ENCODE data around the gene GALNT9.

The GALNT9 gene

GRCh38 chr12:132204793-132205270, 124.6 kb downstream of the GALNT9 start:
- Histone ChIP-seq H3K9me3 (ENCODE audit: control insufficient read depth in 1 of 2, low read length in 2 of 2) (no peaks in the 10 kb centered on the region), H3K4me3 (ENCODE audit: low read depth in 1 of 2, low read length in 2 of 2) (no peak overlapping the region), H3K27me3 (ENCODE audit: control insufficient read depth in 1 of 2, insufficient read depth in 2 of 2, low read length in 2 of 2) (peaks cover 16 to 17% of the 10 kb centered on the region in 2 donors), H3K9ac (ENCODE audit: low read depth in 1 of 2, low read length in 2 of 2) (no peak overlapping the region), H3K27ac (ENCODE audit: low read depth, low read length) (no peak overlapping the region), H3K36me3 (ENCODE audit: control insufficient read depth in 1 of 2, insufficient read depth in 2 of 2, low read length in 2 of 2) (no peaks in the 10 kb centered on the region), H3K4me1 (ENCODE audit: control insufficient read depth in 1 of 2, insufficient read depth in 2 of 2, low read length in 2 of 2) (no peaks in the 10 kb centered on the region)

- Histone ChIP-seq H3K27me3 (ENCODE audit: control insufficient read depth in 1 of 2, insufficient read depth in 2 of 2, low read length in 2 of 2) (peaks cover 16 to 17% of the 10 kb centered on the region in 2 donors), H3K9me3 (ENCODE audit: control insufficient read depth in 1 of 2, low read length in 2 of 2) (no peaks in the 10 kb centered on the region), H3K4me1 (ENCODE audit: control insufficient read depth in 1 of 2, insufficient read depth in 2 of 2, low read length in 2 of 2) (no peaks in the 10 kb centered on the region), H3K27ac (ENCODE audit: low read depth, low read length) (no peak overlapping the region), H3K36me3 (ENCODE audit: control insufficient read depth in 1 of 2, insufficient read depth in 2 of 2, low read length in 2 of 2) (no peaks in the 10 kb centered on the region), H3K4me3 (ENCODE audit: low read depth in 1 of 2, low read length in 2 of 2) (no peak overlapping the region), H3K9ac (ENCODE audit: low read depth in 1 of 2, low read length in 2 of 2) (no peak overlapping the region)
These were observed 125.2 kb downstream of the GALNT9 start for GRCh38 chr12:132204063-132204792.

- H3K9me3 ChIP-seq (ENCODE audit: control insufficient read depth in 1 of 2, low read length in 2 of 2): no peaks in the 10 kb centered on the region
- H3K27ac ChIP-seq (ENCODE audit: low read depth, low read length): no peak overlapping the region
- H3K36me3 ChIP-seq (ENCODE audit: control insufficient read depth in 1 of 2, insufficient read depth in 2 of 2, low read length in 2 of 2): no peaks in the 10 kb centered on the region
- no peak overlapping the region for H3K4me3 ChIP-seq (ENCODE audit: low read depth in 1 of 2, low read length in 2 of 2)
- H3K4me1 ChIP-seq (ENCODE audit: control insufficient read depth in 1 of 2, insufficient read depth in 2 of 2, low read length in 2 of 2): no peaks in the 10 kb centered on the region
- no peak overlapping the region for H3K9ac ChIP-seq (ENCODE audit: low read depth in 1 of 2, low read length in 2 of 2)
- peaks cover 16 to 17% of the 10 kb centered on the region in 2 donors for H3K27me3 ChIP-seq (ENCODE audit: control insufficient read depth in 1 of 2, insufficient read depth in 2 of 2, low read length in 2 of 2)
These were observed 126.3 kb downstream of the GALNT9 start for GRCh38 chr12:132202929-132203721.

GRCh38 chr12:132201391-132202120, 127.8 kb downstream of the GALNT9 start:
- H3K36me3 ChIP-seq (ENCODE audit: control insufficient read depth in 1 of 2, insufficient read depth in 2 of 2, low read length in 2 of 2): no peaks in the 10 kb centered on the region
- H3K9ac ChIP-seq (ENCODE audit: low read depth in 1 of 2, low read length in 2 of 2): no peak overlapping the region
- peaks cover 16 to 17% of the 10 kb centered on the region in 2 donors for H3K27me3 ChIP-seq (ENCODE audit: control insufficient read depth in 1 of 2, insufficient read depth in 2 of 2, low read length in 2 of 2)
- H3K27ac ChIP-seq (ENCODE audit: low read depth, low read length): no peak overlapping the region
- H3K9me3 ChIP-seq (ENCODE audit: control insufficient read depth in 1 of 2, low read length in 2 of 2): no peaks in the 10 kb centered on the region
- H3K4me1 ChIP-seq (ENCODE audit: control insufficient read depth in 1 of 2, insufficient read depth in 2 of 2, low read length in 2 of 2): no peaks in the 10 kb centered on the region
- H3K4me3 ChIP-seq (ENCODE audit: low read depth in 1 of 2, low read length in 2 of 2): no peak overlapping the region

- Histone ChIP-seq H3K27ac (ENCODE audit: low read depth, low read length) (no peak overlapping the region), H3K4me3 (ENCODE audit: low read depth in 1 of 2, low read length in 2 of 2) (no peak overlapping the region), H3K27me3 (ENCODE audit: control insufficient read depth in 1 of 2, insufficient read depth in 2 of 2, low read length in 2 of 2) (peaks cover 15 to 16% of the 10 kb centered on the region in 2 donors), H3K4me1 (ENCODE audit: control insufficient read depth in 1 of 2, insufficient read depth in 2 of 2, low read length in 2 of 2) (no peaks in the 10 kb centered on the region), H3K9ac (ENCODE audit: low read depth in 1 of 2, low read length in 2 of 2) (no peak overlapping the region), H3K9me3 (ENCODE audit: control insufficient read depth in 1 of 2, low read length in 2 of 2) (no peaks in the 10 kb centered on the region), H3K36me3 (ENCODE audit: control insufficient read depth in 1 of 2, insufficient read depth in 2 of 2, low read length in 2 of 2) (no peaks in the 10 kb centered on the region)
These were observed 128.6 kb downstream of the GALNT9 start for GRCh38 chr12:132200800-132201199.

- H3K9me3 ChIP-seq (ENCODE audit: control insufficient read depth in 1 of 2, low read length in 2 of 2): no peaks in the 10 kb centered on the region
- H3K4me1 ChIP-seq (ENCODE audit: control insufficient read depth in 1 of 2, insufficient read depth in 2 of 2, low read length in 2 of 2): no peaks in the 10 kb centered on the region
- H3K9ac ChIP-seq (ENCODE audit: low read depth in 1 of 2, low read length in 2 of 2): no peak overlapping the region
- H3K27ac ChIP-seq (ENCODE audit: low read depth, low read length): no peak overlapping the region
- H3K27me3 ChIP-seq (ENCODE audit: control insufficient read depth in 1 of 2, insufficient read depth in 2 of 2, low read length in 2 of 2): peaks cover 4 to 8% of the 10 kb centered on the region in 2 donors
- no peak overlapping the region for H3K4me3 ChIP-seq (ENCODE audit: low read depth in 1 of 2, low read length in 2 of 2)
- H3K36me3 ChIP-seq (ENCODE audit: control insufficient read depth in 1 of 2, insufficient read depth in 2 of 2, low read length in 2 of 2): no peaks in the 10 kb centered on the region
These were observed 129.7 kb downstream of the GALNT9 start for GRCh38 chr12:132199526-132200319.

- Histone ChIP-seq H3K27ac (ENCODE audit: low read depth, low read length) (no peak overlapping the region), H3K9ac (ENCODE audit: low read depth in 1 of 2, low read length in 2 of 2) (no peak overlapping the region), H3K9me3 (ENCODE audit: control insufficient read depth in 1 of 2, low read length in 2 of 2) (peaks cover 2 to 3% of the 10 kb centered on the region in 2 donors), H3K4me1 (ENCODE audit: control insufficient read depth in 1 of 2, insufficient read depth in 2 of 2, low read length in 2 of 2) (no peaks in the 10 kb centered on the region), H3K27me3 (ENCODE audit: control insufficient read depth in 1 of 2, insufficient read depth in 2 of 2, low read length in 2 of 2) (peaks cover 0 to 2% of the 10 kb centered on the region in 2 donors), H3K36me3 (ENCODE audit: control insufficient read depth in 1 of 2, insufficient read depth in 2 of 2, low read length in 2 of 2) (no peaks in the 10 kb centered on the region), H3K4me3 (ENCODE audit: low read depth in 1 of 2, low read length in 2 of 2) (no peak overlapping the region)
These were observed 130.3 kb downstream of the GALNT9 start for GRCh38 chr12:132199101-132199500.

GRCh38 chr12:132197581-132198354, 131.6 kb downstream of the GALNT9 start:
- Histone ChIP-seq H3K9me3 (ENCODE audit: control insufficient read depth in 1 of 2, low read length in 2 of 2) (peaks cover 6 to 9% of the 10 kb centered on the region in 2 donors), H3K27me3 (ENCODE audit: control insufficient read depth in 1 of 2, insufficient read depth in 2 of 2, low read length in 2 of 2) (no peaks in the 10 kb centered on the region), H3K9ac (ENCODE audit: low read depth in 1 of 2, low read length in 2 of 2) (no peak overlapping the region), H3K4me3 (ENCODE audit: low read depth in 1 of 2, low read length in 2 of 2) (no peak overlapping the region), H3K36me3 (ENCODE audit: control insufficient read depth in 1 of 2, insufficient read depth in 2 of 2, low read length in 2 of 2) (no peaks in the 10 kb centered on the region), H3K4me1 (ENCODE audit: control insufficient read depth in 1 of 2, insufficient read depth in 2 of 2, low read length in 2 of 2) (no peaks in the 10 kb centered on the region), H3K27ac (ENCODE audit: low read depth, low read length) (no peak overlapping the region)

- Histone ChIP-seq H3K9me3 (ENCODE audit: control insufficient read depth in 1 of 2, low read length in 2 of 2) (peaks cover 6 to 9% of the 10 kb centered on the region in 2 donors), H3K9ac (ENCODE audit: low read depth in 1 of 2, low read length in 2 of 2) (no peak overlapping the region), H3K27ac (ENCODE audit: low read depth, low read length) (no peak overlapping the region), H3K4me1 (ENCODE audit: control insufficient read depth in 1 of 2, insufficient read depth in 2 of 2, low read length in 2 of 2) (no peaks in the 10 kb centered on the region), H3K27me3 (ENCODE audit: control insufficient read depth in 1 of 2, insufficient read depth in 2 of 2, low read length in 2 of 2) (no peaks in the 10 kb centered on the region), H3K4me3 (ENCODE audit: low read depth in 1 of 2, low read length in 2 of 2) (no peak overlapping the region), H3K36me3 (ENCODE audit: control insufficient read depth in 1 of 2, insufficient read depth in 2 of 2, low read length in 2 of 2) (no peaks in the 10 kb centered on the region)
These were observed 132.5 kb downstream of the GALNT9 start for GRCh38 chr12:132196873-132197390.

Data from duodenal mucosa (tissue), 2 donors.